ENCODE results near the gene ATP13A2.

- TF ChIP-seq, protein P1, sequence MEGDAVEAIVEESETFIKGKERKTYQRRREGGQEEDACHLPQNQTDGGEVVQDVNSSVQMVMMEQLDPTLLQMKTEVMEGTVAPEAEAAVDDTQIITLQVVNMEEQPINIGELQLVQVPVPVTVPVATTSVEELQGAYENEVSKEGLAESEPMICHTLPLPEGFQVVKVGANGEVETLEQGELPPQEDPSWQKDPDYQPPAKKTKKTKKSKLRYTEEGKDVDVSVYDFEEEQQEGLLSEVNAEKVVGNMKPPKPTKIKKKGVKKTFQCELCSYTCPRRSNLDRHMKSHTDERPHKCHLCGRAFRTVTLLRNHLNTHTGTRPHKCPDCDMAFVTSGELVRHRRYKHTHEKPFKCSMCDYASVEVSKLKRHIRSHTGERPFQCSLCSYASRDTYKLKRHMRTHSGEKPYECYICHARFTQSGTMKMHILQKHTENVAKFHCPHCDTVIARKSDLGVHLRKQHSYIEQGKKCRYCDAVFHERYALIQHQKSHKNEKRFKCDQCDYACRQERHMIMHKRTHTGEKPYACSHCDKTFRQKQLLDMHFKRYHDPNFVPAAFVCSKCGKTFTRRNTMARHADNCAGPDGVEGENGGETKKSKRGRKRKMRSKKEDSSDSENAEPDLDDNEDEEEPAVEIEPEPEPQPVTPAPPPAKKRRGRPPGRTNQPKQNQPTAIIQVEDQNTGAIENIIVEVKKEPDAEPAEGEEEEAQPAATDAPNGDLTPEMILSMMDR (IDR thresholded peaks at IDR 0.05 in 8 of 11, conservative IDR thresholded peaks at IDR 0.05 in 3 of 11) = no peak
- no peak for TF ChIP-seq POLR2A (IDR thresholded peaks at IDR 0.05)
Observed at GRCh38 chr1:17045150-17045549, 33.4 kb upstream of the ATP13A2 start.

All from spleen (tissue), 7 donors.